Ovary (tissue), 9 donors: ENCODE data around the gene SOX5. TPM values are rescaled to one million over a fixed set of nuclear protein-coding genes. Genes with fewer than 3 reads are reported as not detected.

Experiments
- DNase-seq, 5 donors: peaks; one replicate each; pipeline ENCODE4 v3.0.0-alpha.2; 2019 to 2020
- H3K27ac ChIP-seq, 2 donors: fragments of 200-600 bp; one replicate each; pipeline versions ENCODE4 v1.5.1 to v1.8.0; 2019 to 2022
- H3K27me3 ChIP-seq: fragments of 200-600 bp; one replicate; pipeline ENCODE4 v1.8.0; 2022
- H3K36me3 ChIP-seq: fragments of 200-600 bp; sonication (generic); one replicate; pipeline ENCODE4 v1.5.1; 2019
- H3K4me1 ChIP-seq: one replicate; pipeline ENCODE4 v1.8.1; 2013; ENCODE audit warnings: mild to moderate bottlenecking, moderate library complexity; ENCODE audit not compliant: insufficient read depth
- H3K4me3 ChIP-seq: fragments of 200-600 bp; sonication (generic); one replicate; pipeline ENCODE4 v1.5.1; 2017
- H3K9me3 ChIP-seq, 2 donors: fragments of 200-600 bp in 1 of 2; sonication (generic) in 1 of 2; one replicate each; pipeline versions ENCODE4 v1.5.1 to v1.8.1; 2013 to 2019; ENCODE audit warnings: mild to moderate bottlenecking in 1 of 2, moderate library complexity in 1 of 2
- CTCF ChIP-seq, 3 donors: fragments of 450-650 bp in 2 of 3; fragments of 200-600 bp in 1 of 3; IDR thresholded peaks; one replicate each; pipeline versions ENCODE4 v1.5.1 to v1.8.0; 2016 to 2022; ENCODE audit warnings: antibody characterized with exemption in 3 of 3, mild to moderate bottlenecking in 1 of 3
- EP300 ChIP-seq: sonication (generic); formaldehyde crosslinking; IDR thresholded peaks from one replicate; pipeline ENCODE4 v1.6.1; 2017; ENCODE audit warnings: antibody characterized with exemption
- POLR2A ChIP-seq: fragments of 450-650 bp; IDR thresholded peaks from one replicate; pipeline ENCODE4 v1.6.1; 2017; ENCODE audit warnings: antibody characterized with exemption, mild to moderate bottlenecking, moderate library complexity
- WGBS, 3 donors: extraction: QIAGEN DNeasy Blood & Tissue Kit in 1 of 3; methylation state at CpG; one replicate each; pipeline versions ENCODE4 v1.1.5 to v1.1.7; 2013 to 2017; 5-methylcytosine and 5-hydroxymethylcytosine counted together
- intact Hi-C, 4 donors: fragments of 100-400 bp; cut with DNase I; formaldehyde crosslinking; loops; one replicate each; pipeline versions ENCODE4 v1.11.0 to v1.15.1; 2022 to 2023
- polyA plus RNA-seq, 2 donors: library from polyadenylated mRNA; stranded (reverse); fragments of 200-250 nt in 1 of 2; fragments of 350-450 nt in 1 of 2; fragmentation: Illumina TruSeq in 1 of 2; extraction: RNeasy Lipid Tissue Mini Kit (QIAGEN cat#74804) in 1 of 2; gene quantifications; one replicate each; pipeline ENCODE4 v1.2.3, GENCODE V29; 2013 to 2014
- total RNA-seq, 7 donors: library from RNA; depleted of rRNA in 2 of 7; stranded (reverse); fragments of >200 nt in 2 of 7; fragmentation: NEBNext Ultra II Directional in 3 of 7; extraction: Animal tissue kit (Norgen Biotek cat#: 25700) in 3 of 7; gene quantifications; one replicate each; pipeline versions ENCODE4 v1.1.0 to v1.2.4, GENCODE V29; 2016 to 2023
- donor health status: DM: no; HTN: no; CAD: no; lungs with moderate emphysema.
- donor health status: DM: no; HTN: no; CAD: no.
- donor health status: Bipolar disorder and iron deficiency.
- donor health status: DM: yes; HTN: yes; CAD: no.
- donor health status: DM: no; HTN: no; CAD: no.
- donor health status: DM: yes; HTN: yes; CAD: no.

The SOX5 gene
- total and polyA plus RNA-seq, 9 donors, result 5.7 to 33.7 (median 21.4) TPM

- WGBS, 3 donors, result 88 to 94% (median 92%) methylated on average over 2 of the region's 2 CpGs
- no peaks in the 10 kb centered on the region for H3K9me3 ChIP-seq
- intact Hi-C loops, result no loop called here
- no peak overlapping the region for H3K4me3 ChIP-seq
- DNase-seq, result no peak
- no peaks in the 10 kb centered on the region for H3K36me3 ChIP-seq
- TF ChIP-seq EP300 (no peak), POLR2A (no peak), CTCF (IDR thresholded peaks at IDR 0.05) (no peak)
- H3K27ac ChIP-seq, result no peak overlapping the region
- H3K27me3 ChIP-seq, result no peaks in the 10 kb centered on the region
- no peaks in the 10 kb centered on the region for H3K4me1 ChIP-seq
Measured at GRCh38 chr12:23775208-23775607, 174.3 kb downstream of the SOX5 start.

- no peaks in the 10 kb centered on the region for H3K9me3 ChIP-seq
- no peaks in the 10 kb centered on the region for H3K27me3 ChIP-seq
- no peak overlapping the region for H3K4me3 ChIP-seq
- no peaks in the 10 kb centered on the region for H3K4me1 ChIP-seq
- intact Hi-C loops, result no loop called here
- DNase-seq, result no peak
- no peaks in the 10 kb centered on the region for H3K36me3 ChIP-seq
- no peak overlapping the region for H3K27ac ChIP-seq
- TF ChIP-seq EP300 (no peak), CTCF (IDR thresholded peaks at IDR 0.05) (no peak), POLR2A (no peak)
- 65 to 80% (median 75%) methylated on average over 5 of the region's 5 CpGs for WGBS, 3 donors
Measured at GRCh38 chr12:23771240-23771949, 178.1 kb downstream of the SOX5 start.

- Histone ChIP-seq H3K36me3 (no peaks in the 10 kb centered on the region), H3K9me3 (no peaks in the 10 kb centered on the region), H3K4me1 (no peaks in the 10 kb centered on the region), H3K27ac (no peak overlapping the region), H3K4me3 (no peak overlapping the region), H3K27me3 (no peaks in the 10 kb centered on the region)
- WGBS, 3 donors, result 68 to 81% (median 80%) methylated on average over 3 of the region's 3 CpGs
- intact Hi-C loops, result no loop called here
- no peak for DNase-seq
- no peak for TF ChIP-seq CTCF (IDR thresholded peaks at IDR 0.05)
- TF ChIP-seq EP300, result no peak
- no peak for TF ChIP-seq POLR2A
Measured at GRCh38 chr12:23770202-23770938, 179.1 kb downstream of the SOX5 start.

GRCh38 chr12:23767834-23768233 is 181.6 kb downstream of the SOX5 start:
- TF ChIP-seq POLR2A (no peak), EP300 (no peak), CTCF (IDR thresholded peaks at IDR 0.05) (no peak)
- Histone ChIP-seq H3K27me3 (no peaks in the 10 kb centered on the region), H3K27ac (no peak overlapping the region), H3K4me3 (no peak overlapping the region), H3K4me1 (no peaks in the 10 kb centered on the region), H3K9me3 (no peaks in the 10 kb centered on the region), H3K36me3 (no peaks in the 10 kb centered on the region)
- no peak for DNase-seq
- 89 to 95% (median 92%) methylated on average over 2 of the region's 2 CpGs for WGBS, 3 donors
- intact Hi-C loops, result no loop called here
